ENCODE data around the gene NDUFB7. TPM values are rescaled to one million over a fixed set of nuclear protein-coding genes. Genes with fewer than 3 reads are reported as not detected.

The NDUFB7 gene
- total RNA-seq: 299 and 304 TPM in 2 replicates

DNA sequence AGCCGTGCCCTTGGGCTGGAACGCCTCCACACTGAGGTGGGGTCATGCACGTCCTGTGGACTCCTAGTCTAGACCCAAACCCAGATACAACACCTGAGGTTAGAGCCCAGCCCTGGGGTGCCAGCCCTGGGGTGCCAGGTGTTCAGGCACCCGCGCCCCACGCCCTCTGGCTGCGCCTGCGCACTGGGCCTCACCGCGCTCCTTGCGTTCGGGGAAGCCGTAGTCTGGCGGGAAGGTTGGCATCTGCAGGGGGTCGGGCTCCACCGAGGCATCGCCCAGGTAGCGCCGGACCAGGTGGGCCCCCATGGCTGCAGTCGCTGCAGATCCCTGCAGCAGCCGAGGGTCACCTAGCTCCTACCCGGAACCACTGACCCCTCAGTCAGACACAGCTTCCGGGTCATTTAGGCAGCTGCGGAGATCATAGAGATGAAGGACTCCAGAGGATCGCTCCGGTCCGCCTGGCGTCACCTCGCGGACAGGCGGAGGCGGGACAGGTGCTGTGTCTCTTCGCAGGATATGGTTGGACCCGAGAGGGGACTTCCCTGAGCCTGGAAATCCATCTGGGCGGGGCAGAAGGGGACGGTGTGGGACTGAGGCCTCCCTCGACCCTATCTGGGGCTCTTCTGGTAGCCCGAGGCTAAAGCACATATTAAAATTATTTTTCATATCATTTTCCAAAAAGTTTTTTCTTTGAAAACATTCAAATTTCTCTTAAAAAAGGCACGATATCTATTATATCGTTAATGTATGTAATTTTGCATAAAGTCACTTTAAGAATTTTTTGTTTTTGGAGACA, at the start of gene NDUFB7:
Gene NDUFB7 (minus strand): TSS at position 372 of the 796 bp plus-strand sequence. CDS start 66 bp downstream, at position 306.

DNA sequence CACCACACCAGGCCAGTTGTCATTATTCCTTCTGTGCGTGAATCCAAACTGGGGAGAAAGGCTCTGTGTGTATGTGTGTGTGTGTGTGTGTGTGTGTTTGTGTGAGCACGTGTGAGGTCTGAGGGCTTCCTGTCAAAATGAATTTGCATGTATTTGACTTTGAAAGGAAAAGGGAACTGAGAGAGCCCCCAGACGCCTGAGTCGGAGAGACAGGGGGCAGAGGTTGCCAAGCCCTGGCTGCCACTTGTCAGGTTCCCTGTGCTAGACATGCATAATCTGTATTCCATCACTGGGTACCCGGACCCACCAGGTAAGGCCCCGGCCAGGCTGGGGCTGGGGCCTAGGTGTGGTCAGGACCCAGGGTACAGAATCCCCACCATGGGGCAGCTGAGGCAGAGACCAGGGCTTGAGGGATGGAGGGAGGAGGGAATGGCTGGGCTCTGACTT, 11.1 kb upstream of the NDUFB7 start, which contains the start of gene CLEC17A:
Gene CLEC17A (plus strand): TSS at position 191 of the 447 bp plus-strand sequence. CDS start 77 bp downstream, at position 268.

GRCh38 chr19:14529254-14530004, 42.4 kb downstream of the NDUFB7 start, which contains the start of gene TECR:
TSS of gene TECR (plus strand) at chr19:14529594. CDS start at chr19:14529697, 103 bp downstream.

GRCh38 chr19:14517840-14518505, 53.9 kb downstream of the NDUFB7 start, which contains the start of gene DNAJB1:
TSS of gene DNAJB1 (minus strand) at chr19:14518397. CDS start at chr19:14518349, 48 bp downstream.

Other genes with a start within 250 kb of the NDUFB7 start
- gene ADGRE5, start 190.6 kb downstream of the NDUFB7 start, total RNA-seq: 17.2 and 85.1 TPM in 2 replicates
- gene DDX39A, start 152.7 kb downstream of the NDUFB7 start, total RNA-seq: 28.8 and 116 TPM in 2 replicates
- gene PKN1, start 138.8 kb downstream of the NDUFB7 start, total RNA-seq: 106 and 108 TPM in 2 replicates
- gene PTGER1, start 96.7 kb downstream of the NDUFB7 start, total RNA-seq: 1.7 and 3.5 TPM in 2 replicates
- 95.0 and 118 TPM in 2 replicates for gene GIPC1, start 75.9 kb downstream of the NDUFB7 start, total RNA-seq
- 50.2 and 73.2 TPM in 2 replicates for gene DNAJB1, start 53.7 kb downstream of the NDUFB7 start, total RNA-seq
- gene TECR, start 42.5 kb downstream of the NDUFB7 start, total RNA-seq: 9.3 and 26.8 TPM in 2 replicates
- under 0.01 TPM in 2 replicates for gene CLEC17A, start 11.0 kb upstream of the NDUFB7 start, total RNA-seq
- gene ADGRE3, start 102.8 kb upstream of the NDUFB7 start, total RNA-seq: not detected in 2 replicates
- 18.4 and 21.4 TPM in 2 replicates for gene ZNF333, start 118.0 kb upstream of the NDUFB7 start, total RNA-seq
- under 0.01 and 2.9 TPM in 2 replicates for gene ADGRE2, start 206.5 kb upstream of the NDUFB7 start, total RNA-seq

Measured in regular cardiac myocyte (primary cell).